Kidney glomerular epithelial cell (primary cell): ENCODE results near the gene GABBR2.

Source experiments
- DNase-seq: peaks from one replicate; lab custom pipeline; 2025; lab: John Stamatoyannopoulos, UW

GABBR2 gene

GRCh38 chr9:98634685-98635336 is 73.9 kb downstream of the GABBR2 start:
- no peak for DNase-seq

DNA sequence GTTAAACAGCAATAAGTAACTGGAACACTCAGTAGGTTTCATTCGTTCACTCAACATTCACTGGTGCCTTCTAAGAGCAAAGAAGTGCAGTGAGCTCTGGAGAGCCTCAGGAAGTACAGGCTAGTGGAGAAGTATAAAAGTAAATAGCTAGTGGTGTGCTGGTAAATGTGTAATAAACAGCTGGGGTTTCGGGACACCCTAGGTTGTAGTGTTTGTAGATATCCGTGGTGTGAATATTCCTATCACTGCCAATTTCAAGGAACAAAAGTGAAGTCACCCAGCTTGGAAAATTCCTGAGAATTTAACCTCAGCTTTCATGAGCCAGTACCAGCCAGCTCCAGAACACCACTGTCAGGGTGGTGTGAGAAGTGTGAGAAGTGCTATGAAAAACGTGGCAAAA is 75.9 kb downstream of the GABBR2 start:
- DNase-seq = no peak

GRCh38 chr9:98627296-98627695 is 81.4 kb downstream of the GABBR2 start:
- DNase-seq = no peak

DNA sequence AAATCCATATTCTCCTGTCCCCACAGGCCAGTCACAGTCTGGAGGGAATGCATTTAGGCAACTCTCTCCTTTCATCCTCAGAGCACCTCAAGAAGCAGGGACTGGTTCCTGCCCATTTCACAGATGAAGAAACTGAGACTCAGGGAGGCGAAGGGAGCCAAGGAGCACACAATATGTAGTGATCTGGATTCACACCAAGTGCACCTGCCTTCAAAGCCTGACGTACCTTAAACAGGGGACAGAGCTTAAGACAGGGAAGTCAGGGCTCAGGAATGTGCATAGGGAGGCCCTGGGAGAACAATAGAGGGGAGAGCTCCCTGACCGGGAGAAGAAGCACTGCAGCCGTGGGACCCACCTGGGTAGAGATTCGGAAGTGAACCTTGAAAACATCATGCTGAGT is 83.0 kb downstream of the GABBR2 start:
- DNase-seq = no peak

DNA sequence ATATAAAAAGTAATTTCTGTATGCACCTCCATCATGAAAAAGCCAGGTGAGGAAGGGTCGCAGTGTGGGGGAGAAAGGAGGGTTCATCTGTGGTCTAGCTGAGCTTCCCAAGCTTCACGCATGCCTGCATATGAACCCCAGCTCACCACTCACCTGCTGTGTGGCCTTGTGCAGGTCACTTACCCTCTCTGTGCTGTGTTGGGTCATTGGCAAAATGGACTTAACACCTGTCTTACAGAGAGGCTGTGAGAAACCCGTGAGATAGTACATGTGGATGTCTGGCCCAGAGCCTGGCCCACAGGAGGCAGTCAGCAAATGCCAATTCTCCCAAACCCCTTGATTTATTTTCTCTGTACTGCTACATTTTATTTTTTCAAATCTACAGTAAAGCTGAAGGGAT is 88.9 kb downstream of the GABBR2 start:
- DNase-seq = no peak

- DNase-seq = no peak
Measured at GRCh38 chr9:98615633-98616032, 93.1 kb downstream of the GABBR2 start.

GRCh38 chr9:98614941-98615340 is 93.8 kb downstream of the GABBR2 start:
- no peak for DNase-seq

DNA sequence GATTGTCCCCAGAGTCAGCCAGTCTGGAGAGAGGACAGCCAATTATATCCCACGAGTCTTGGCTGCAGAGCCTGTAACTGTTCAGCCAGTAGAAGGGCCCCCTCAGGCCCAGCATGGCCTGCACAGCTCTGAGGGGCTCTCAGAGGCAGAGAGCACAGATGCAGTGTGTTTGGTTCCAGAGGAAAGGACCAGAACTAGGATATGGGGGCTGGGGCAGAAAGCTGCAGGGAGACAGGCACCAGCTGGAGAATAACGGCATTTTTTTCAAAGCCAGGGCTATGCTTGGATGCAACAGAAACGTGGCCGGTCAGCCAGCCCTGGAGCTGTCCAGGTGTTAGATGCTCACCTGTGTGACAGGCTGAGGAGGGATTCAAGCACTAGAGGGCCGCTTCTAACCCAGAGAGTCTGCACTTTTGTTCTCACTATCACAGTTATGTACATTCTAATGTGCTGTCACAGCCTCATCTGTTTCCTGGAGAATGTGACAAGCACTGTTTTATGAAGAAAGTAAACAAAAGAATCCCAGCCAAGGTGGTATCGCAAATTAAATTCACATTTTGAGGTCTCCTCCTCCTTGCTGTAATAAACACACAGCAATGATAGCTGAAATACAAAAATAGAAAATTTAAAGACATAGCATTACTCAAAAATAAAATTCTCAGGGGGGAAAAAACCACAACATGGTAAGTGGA is 96.5 kb downstream of the GABBR2 start:
- DNase-seq = no peak

- DNase-seq = no peak
Measured at GRCh38 chr9:98611319-98611718, 97.4 kb downstream of the GABBR2 start.

DNA sequence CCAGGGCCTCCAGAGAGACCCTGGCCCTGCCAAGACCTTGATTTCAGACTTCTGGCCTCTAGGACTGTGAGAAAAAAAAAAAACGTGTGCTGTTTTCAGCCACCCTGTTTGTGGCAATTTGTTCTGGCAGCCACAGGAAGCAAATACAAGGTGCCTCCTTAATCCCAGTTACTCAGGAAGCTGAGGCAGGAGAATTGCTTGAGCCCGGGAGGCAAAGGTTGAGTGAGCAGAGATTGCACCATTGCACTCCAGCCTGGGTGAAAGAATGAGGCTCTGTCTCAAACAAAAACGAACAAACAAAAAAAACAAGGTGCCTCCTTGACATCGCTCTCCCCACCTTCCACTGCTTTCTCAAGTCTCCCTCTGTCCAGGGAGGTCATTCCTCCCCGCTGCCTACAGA is 98.0 kb downstream of the GABBR2 start:
- DNase-seq = no peak

DNA sequence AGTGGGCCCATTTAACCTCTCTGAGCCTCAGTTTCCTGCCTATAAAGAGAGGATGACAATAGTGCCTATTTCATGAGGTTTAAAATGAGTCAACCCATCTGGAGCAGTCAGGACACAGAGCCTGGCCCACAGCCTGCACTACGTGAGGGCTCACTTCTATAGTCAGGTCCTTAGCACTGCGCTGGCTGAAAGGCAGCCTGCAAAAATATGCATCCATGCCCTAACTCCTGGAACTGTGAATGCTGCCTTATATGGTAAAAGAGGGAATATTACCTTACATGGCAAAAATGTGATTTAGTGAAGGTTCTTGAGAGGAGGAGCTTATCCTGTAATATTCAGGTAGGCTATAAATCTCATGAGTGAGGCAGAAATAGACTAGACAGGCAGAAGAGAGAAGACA is 98.5 kb downstream of the GABBR2 start:
- no peak for DNase-seq

GRCh38 chr9:98609646-98610045 is 99.1 kb downstream of the GABBR2 start:
- no peak for DNase-seq

DNA sequence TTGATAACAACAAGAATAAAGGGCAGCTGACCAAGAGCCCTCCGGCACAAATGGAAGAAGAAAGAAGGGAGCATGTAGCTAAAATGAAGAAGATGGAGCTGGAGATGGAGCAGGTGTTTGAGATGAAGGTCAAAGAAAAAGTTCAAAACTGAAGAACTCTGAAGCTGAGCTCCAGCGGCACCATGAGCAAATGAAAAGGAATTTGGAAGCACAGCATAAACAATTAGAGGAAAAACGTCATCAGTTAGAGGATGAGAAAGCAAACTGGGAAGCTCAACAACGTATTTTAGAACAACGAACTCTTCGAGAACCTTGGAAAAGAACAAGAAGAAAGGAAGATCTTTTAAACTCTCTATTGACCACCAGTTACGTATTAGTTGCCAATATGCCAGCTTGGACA is 100.9 kb downstream of the GABBR2 start:
- no peak for DNase-seq

DNA sequence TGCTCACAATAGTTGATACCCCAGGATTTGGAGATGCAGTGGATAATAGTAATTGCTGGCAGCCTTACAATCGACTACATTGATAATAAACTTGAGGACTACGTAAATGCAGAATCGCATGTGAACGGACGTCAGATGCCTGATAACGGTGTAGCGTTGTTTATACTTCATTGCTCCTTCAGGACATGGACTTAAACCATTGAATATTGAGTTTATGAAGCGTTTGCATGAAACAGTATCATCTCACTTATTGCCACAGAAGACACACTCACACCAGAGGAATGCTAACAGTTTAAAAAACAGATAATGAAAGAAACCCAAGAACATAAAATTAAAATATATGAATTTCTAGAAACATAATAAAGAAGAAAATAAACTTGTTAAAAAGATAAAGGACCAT is 101.6 kb downstream of the GABBR2 start:
- DNase-seq = no peak

DNA sequence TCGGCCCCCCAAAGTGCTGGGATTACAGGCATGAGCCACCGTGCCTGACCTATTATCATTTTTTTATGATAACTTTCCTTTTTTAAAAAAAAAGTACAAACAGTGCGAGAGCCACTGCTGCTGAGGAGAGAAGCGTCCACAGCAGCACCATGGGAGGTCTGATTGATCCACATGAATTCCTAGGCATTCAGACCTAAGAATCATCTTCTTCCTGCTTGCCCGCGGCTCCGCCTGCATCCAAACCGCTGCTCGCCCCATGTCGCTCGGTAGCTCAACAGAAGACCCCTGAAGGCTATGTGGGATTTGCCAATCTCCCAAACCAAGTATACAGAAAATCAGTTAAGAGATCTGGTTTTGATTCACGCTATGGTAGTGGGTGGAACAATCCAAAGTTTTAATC is 102.0 kb downstream of the GABBR2 start:
- DNase-seq = no peak

DNA sequence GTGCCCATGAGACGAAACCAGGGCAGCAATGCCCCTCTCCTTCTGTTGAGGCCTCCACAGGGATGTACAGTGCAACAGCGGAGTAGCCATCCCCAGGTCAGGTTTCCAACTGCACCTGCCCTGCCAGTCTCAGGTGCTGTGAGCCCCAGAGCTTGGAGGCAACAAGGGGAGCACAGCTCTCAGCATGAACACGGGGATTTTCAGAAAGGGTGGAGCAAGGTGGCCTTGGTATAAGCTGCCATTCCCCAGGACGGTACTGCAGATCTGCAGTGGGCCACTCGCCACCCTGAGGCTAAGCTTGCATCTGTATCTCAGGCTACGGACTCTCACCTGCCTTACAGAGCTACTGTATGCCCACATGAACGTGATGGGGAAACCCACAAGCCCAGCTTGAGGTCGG is 103.6 kb downstream of the GABBR2 start:
- DNase-seq = no peak

DNA sequence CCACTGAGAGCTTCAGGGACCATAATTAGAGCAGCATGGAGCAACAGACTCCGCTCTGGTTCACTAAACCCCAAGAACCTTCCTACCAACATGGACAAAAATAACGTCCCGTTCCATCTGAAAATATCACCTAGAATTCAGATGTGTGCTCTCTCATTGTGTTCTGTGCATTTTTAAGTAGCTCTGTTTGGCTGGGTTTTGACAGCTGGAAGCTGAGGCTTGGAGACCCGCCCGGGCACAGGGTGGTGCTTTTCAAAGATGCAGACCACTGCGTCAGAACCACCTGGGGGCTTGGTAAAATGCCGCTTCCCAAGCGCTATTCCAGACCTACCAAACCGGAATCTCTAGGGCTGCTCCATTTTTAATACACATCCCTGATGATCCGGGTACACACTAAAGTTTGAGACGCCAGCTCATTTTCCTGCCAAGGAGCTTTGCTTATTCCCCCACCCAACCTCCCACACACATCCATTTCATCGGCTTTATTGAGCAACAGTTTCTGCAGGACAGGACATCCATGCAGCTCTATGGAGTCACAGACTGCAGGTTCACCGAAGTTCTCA is 104.8 kb downstream of the GABBR2 start:
- no peak for DNase-seq

GRCh38 chr9:98602839-98603500 is 105.8 kb downstream of the GABBR2 start:
- no peak for DNase-seq

- no peak for DNase-seq
Measured at GRCh38 chr9:98600631-98601030, 108.1 kb downstream of the GABBR2 start.

GRCh38 chr9:98599566-98600216 is 109.0 kb downstream of the GABBR2 start:
- DNase-seq = no peak

GRCh38 chr9:98598861-98599260 is 109.9 kb downstream of the GABBR2 start:
- no peak for DNase-seq

GRCh38 chr9:98597236-98597771 is 111.4 kb downstream of the GABBR2 start:
- DNase-seq = no peak
